ENCODE data around the gene LITAF.

The LITAF gene

GRCh38 chr16:11553371-11553770 lies 33.3 kb downstream of the LITAF start:
- DNase-seq = no peak

- no peak for DNase-seq
Observed at GRCh38 chr16:11552440-11552839, 34.3 kb downstream of the LITAF start.

DNA sequence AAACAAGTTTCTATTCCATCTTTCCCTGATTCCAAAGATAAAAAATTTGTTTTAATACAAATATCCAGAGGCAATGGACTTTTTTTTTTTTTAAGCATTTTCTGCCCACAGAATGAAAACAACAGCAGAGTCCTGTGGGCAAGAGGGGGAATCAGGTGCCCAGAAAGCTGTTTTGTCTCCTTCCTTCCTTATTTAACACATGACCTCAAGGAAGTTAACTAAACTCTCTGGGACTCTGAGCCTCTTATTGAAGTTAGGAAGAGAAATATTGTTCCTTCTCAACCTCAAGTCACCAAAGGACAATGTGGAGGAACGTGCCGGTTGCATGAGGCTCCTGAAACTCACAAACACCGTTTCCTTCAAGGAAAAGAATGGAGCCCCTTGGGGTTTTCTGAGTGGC lies 34.9 kb downstream of the LITAF start:
- no peak for DNase-seq

GRCh38 chr16:11550791-11551498 lies 35.8 kb downstream of the LITAF start:
- DNase-seq = no peak

- no peak for DNase-seq
Observed at GRCh38 chr16:11547118-11547916, 39.4 kb downstream of the LITAF start.

GRCh38 chr16:11546608-11547061 lies 40.1 kb downstream of the LITAF start:
- DNase-seq = no peak

DNA sequence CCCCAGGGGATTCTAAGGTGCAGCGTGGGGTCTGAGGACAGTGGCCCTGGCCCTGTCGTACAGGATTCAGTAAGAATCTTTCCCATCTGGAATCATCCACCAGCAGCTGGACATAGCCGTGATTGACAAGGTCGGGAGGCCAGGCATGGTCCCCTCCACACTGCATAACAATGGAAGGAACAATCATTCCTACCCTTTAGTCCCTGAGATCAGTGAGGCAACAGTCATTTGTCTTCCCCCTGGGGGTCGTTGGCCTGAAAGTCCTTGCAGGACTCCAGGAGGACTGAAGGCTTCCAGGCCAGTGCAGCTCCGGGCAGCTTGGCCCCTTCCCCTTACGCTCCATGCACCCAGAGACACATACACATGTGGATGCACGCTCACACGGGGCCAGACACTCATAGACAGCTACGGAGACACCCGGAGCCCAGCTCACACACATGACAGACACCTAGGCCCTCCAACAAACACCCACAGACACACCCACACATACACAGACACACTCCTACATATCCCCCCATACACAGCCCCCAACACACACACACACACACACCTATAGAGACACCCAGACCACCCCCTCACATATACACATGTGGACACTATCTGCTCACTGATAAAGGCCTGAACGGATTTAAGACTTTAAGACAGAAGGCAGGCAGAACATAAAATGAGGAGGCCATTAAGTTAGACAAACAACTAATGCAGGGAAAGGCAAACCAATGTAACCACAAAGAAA lies 42.9 kb downstream of the LITAF start:
- DNase-seq = no peak

DNA sequence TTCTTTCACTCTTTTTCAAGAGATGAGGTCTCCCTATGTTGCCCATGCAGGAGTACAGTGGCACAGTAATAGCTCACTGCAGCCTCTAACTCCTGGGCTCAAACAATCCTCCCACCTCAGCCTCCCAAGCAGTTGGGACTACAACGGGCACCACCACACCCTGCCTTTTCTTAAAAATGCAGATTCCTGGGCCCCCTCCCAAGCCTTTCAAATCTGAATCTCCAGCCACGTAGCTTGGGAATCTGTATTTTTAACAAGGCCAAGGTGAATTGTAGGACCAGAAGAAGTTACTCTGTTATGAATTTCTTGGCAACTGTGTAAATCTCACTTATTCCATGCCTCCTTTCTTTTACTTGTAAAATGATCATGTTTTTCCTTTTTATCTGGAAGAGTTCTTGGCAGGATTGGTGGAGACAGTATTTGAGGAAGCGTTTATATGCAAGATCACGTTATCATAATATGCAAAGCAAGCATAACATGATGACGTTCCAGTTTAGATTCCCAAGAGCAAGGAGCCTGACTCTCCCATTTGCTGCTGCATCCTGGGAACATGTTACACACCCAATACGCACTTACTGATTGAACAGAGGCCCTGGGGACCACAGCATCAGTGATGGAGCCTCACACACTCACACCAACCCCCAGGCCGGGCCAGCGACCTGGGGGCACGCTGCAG lies 44.5 kb downstream of the LITAF start:
- DNase-seq = no peak

- DNase-seq = no peak
Observed at GRCh38 chr16:11539641-11540050, 47.1 kb downstream of the LITAF start.

DNA sequence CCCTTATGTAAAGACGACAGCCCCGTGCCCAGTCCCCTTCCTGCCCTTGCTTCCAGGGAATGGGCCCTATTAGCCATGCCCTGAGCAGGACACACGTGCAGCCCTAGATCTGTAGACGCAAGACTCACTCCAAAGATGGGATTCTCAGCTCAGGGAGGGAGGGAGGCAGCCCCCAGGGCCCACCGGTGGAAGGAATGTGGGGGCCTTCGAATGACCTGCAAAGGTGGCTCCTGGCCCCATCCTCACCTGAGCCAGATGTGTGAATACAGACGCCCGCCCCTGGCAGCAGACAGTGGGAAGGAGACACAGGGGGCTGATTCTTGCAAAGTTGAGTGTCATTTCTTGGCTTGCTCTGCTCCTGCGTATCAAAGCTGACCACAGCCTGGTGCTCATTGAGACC lies 47.8 kb downstream of the LITAF start:
- no peak for DNase-seq

- no peak for DNase-seq
Observed at GRCh38 chr16:11536104-11536866, 50.4 kb downstream of the LITAF start.

- DNase-seq = no peak
Observed at GRCh38 chr16:11535494-11535893, 51.2 kb downstream of the LITAF start.

DNA sequence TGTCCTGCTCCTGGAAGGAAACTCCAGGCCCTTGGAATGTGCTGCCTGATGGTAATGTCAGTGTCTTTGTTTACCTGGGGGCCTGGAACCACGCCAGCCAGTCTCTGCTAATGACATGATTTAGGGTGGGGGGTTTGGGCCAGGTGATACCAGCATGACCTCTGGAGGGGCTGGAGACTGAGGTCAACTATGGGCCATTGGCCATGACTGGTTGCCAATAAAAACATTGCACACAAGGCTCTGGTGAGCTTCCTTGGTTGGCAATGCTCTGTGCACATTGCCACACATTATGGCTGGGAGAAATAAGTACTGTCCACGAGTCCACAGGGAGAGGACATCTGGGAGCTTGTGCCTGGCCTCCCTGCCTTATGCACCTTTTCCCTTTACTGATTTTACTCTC lies 52.5 kb downstream of the LITAF start:
- no peak for DNase-seq

DNA sequence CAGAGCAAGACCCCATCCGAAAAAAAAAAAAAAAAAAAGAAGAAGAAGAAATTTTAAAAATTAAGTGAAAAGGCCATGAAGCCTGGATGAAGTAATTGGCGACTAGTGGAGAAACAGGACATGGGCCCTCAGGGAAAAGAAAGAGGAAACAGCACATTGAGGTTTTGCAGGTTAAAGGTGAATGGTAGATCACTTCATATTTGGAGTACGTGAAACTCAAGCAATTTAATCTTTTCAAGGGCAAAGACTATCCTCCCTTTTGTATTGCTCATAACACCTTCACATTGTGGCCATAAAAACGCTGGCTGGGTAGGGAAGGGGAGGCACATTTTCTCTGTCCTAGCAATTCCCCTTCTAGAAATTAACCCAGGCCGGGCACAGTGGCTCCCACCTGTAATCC lies 53.1 kb downstream of the LITAF start:
- DNase-seq = no peak

GRCh38 chr16:11530171-11530940 lies 56.4 kb downstream of the LITAF start:
- no peak for DNase-seq

DNA sequence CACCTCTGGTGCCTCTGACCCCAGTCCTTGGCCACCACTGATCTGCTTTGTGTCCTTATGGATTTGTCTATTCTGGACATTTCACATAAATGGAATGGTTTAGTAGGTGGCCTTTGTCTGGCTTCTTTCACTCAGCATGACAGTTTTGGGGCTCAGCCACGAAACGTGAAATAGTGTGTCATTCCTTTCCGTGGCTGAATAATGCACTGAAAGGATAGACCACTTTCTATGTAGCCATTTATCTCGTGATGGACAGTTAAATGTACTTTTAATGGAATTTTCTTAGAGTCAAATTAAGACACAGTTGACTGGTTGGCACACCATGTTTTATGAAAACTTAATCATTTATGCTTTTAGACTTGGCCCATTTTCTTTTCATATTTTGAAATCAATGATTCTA lies 57.4 kb downstream of the LITAF start:
- DNase-seq = no peak

- DNase-seq = no peak
Observed at GRCh38 chr16:11528053-11528452, 58.7 kb downstream of the LITAF start.

DNA sequence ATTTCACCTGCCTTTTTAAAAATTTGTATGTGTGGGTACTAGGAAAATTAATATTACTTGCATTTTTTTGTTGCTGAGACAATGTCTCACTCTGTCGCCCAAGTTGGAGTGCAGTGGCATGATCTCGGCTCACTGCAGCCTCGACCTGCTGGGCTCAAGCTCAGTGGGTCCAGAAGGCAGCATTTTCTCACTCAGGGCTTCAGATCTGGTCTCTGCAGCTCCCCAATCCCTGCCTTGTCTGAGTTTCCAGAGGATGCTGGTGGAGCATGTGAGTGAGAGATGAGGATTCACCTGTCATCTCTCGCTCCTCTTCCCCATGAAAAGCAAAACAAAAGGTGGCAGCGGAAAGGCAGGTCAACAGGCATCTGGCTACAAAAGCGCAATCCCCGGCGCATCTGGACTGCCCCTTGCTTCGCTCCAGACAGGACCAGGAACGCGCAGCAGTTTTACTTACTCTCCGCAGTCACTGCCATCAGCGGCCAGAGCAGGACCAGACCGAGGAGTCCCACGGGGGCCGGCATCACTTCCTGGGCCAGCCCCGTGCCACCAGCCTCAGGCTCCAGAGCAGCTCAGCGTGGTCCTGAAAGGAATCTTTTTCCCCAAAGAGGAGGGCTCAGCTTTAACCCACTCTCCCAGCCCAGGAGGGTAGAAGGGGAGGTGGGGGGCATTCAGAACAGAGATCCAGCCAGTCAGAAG lies 59.9 kb downstream of the LITAF start:
- DNase-seq = peak; percentile 26

DNA sequence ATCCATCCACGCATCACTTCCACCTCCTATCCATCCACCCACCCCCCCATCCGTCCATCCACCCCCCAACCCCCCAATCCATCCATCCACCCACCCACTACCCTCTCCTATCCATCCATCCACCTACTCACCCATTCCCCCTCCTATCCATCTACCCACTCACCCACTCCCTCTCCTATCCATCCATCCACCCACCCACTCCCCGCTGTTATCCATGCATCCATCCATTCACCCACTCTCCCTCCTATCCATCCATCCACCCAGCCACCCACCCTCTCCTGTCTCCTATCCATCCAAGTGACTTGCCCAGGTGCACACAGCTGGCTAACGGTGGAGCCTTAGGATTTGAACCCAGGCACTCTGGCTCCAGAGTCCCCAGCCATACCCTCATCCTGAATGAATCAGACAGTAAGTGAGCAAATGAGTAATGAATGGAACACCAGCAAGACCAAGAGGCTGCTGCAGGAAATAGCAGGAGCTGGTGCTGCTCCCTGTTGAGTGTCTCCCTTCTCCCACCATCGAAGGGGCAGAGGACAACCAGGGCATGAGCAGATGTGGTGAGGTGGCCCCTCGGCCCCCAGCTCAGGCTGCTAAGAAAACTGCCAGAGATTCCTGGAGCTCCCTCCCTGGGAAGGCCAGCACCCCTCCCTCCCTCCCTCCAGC lies 62.5 kb downstream of the LITAF start:
- DNase-seq = no peak

GRCh38 chr16:11521055-11521454 lies 65.7 kb downstream of the LITAF start:
- no peak for DNase-seq

All from right kidney (tissue), 1 donor.